IgD-negative memory B cell (primary cell): ENCODE results near the gene QSER1. TPM values are rescaled to one million over a fixed set of nuclear protein-coding genes. Genes with fewer than 3 reads are reported as not detected.

Source experiments
- H3K27ac Mint-ChIP-seq, 3 donors: one replicate each; pipeline ENCODE4 v1.8.0; 2020 to 2022; ENCODE audit warnings: mild to moderate bottlenecking in 3 of 3, mixed read lengths in 3 of 3, moderate library complexity in 1 of 3
- H3K27me3 Mint-ChIP-seq: one replicate; pipeline ENCODE4 v1.8.0; 2021; ENCODE audit warnings: mixed read lengths
- H3K36me3 Mint-ChIP-seq: one replicate; pipeline ENCODE4 v1.8.0; 2020; ENCODE audit warnings: mild to moderate bottlenecking, mixed read lengths
- H3K4me1 Mint-ChIP-seq, 3 donors: one replicate each; pipeline ENCODE4 v1.8.0; 2020 to 2022; ENCODE audit warnings: mixed read lengths in 3 of 3, mild to moderate bottlenecking in 1 of 3
- H3K4me3 Mint-ChIP-seq, 4 donors: one replicate each; pipeline ENCODE4 v1.8.0; 2020 to 2022; ENCODE audit warnings: mild to moderate bottlenecking in 4 of 4, mixed read lengths in 4 of 4, moderate library complexity in 3 of 4
- H3K9me3 Mint-ChIP-seq, 3 donors: one replicate each; pipeline ENCODE4 v1.8.0; 2020 to 2021; ENCODE audit warnings: mixed read lengths in 3 of 3, mild to moderate bottlenecking in 1 of 3
- polyA plus RNA-seq: library from polyadenylated mRNA; unstranded; fragments of 300-500 nt; fragmentation: Illumina TruSeq; gene quantifications from one replicate; pipeline ENCODE4 v1.2.3, GENCODE V29; 2021

Gene QSER1
- polyA plus RNA-seq, 1 donor from 2014 or later = 0.73 TPM

GRCh38 chr11:32897103-32897502, 4.5 kb downstream of the QSER1 start:
- Mint-ChIP-seq H3K27me3 (no peaks in the 10 kb centered on the region), H3K36me3 (no peaks in the 10 kb centered on the region), H3K27ac (no peak overlapping the region), H3K4me3 (peak overlapping the region in 1 of 4 donors; percentile 3), H3K9me3 (no peaks in the 10 kb centered on the region), H3K4me1 (peaks cover 21 to 44% (median 24%) of the 10 kb centered on the region in 3 donors)

DNA sequence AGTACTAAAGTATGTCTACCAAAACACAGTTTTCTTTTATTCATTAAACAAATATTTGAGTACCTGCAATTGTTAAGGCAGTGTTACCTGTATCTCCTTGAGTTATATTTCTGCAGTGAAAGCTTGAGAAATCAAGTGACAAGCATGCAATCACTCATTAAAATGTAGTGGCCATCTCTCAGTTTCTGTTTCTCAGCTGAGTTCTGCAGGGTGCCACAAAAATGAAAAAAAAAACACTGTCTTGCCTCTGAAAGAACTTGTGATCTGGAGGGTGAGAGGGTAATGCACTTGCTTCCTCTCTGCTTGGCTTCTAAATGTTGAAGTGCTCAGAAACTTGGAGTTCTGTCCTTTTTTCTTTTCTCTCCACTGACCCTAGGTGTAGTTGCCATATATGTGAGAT, 6.8 kb downstream of the QSER1 start:
- Mint-ChIP-seq H3K9me3 (no peaks in the 10 kb centered on the region), H3K4me3 (peak overlapping the region in 1 of 4 donors; percentile 64), H3K27me3 (no peaks in the 10 kb centered on the region), H3K27ac (peak overlapping the region in 1 of 3 donors; percentile 32), H3K36me3 (peaks cover 1% of the 10 kb centered on the region), H3K4me1 (peaks cover 20 to 38% (median 23%) of the 10 kb centered on the region in 3 donors)

DNA sequence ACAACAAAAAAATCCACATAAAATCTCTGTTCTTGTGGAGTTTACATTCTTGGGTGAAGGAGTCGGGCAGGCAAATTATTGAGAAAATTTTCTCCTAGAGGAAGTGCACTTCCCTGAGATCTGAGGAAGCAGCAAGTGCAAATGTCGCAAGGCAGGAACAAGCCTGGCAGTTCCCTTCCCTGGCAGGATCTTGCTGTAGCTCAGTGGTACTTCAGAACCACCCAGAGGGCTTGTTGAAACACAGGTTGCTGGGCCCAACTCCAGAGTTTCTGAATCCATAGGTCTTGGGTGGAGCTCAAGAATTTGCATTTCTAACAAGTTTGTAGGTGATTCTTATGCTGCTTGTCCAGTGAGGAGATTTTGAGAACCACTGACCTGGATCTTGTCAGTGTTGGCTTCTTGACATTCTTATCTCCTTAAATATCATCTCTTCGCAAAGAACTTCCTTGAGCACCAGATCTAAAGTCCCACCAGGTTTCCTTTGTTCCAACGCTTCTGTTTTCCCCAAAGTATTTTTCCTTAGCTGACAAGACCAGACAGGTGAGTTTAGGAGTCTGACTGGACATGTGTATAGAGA, 9.6 kb downstream of the QSER1 start:
- Mint-ChIP-seq H3K27ac (peak overlapping the region in 1 of 3 donors; percentile 27), H3K27me3 (no peaks in the 10 kb centered on the region), H3K9me3 (no peaks in the 10 kb centered on the region), H3K36me3 (peaks cover 1% of the 10 kb centered on the region), H3K4me1 (peaks cover 14 to 29% (median 17%) of the 10 kb centered on the region in 3 donors), H3K4me3 (no peak overlapping the region)

- no peaks in the 10 kb centered on the region for H3K27me3 Mint-ChIP-seq
- H3K27ac Mint-ChIP-seq = no peak overlapping the region
- no peaks in the 10 kb centered on the region for H3K9me3 Mint-ChIP-seq
- peaks cover 1% of the 10 kb centered on the region for H3K36me3 Mint-ChIP-seq
- no peak overlapping the region for H3K4me3 Mint-ChIP-seq
- H3K4me1 Mint-ChIP-seq = peaks cover 13 to 25% (median 15%) of the 10 kb centered on the region in 3 donors
Observed at GRCh38 chr11:32905028-32905667, 12.5 kb downstream of the QSER1 start.

DNA sequence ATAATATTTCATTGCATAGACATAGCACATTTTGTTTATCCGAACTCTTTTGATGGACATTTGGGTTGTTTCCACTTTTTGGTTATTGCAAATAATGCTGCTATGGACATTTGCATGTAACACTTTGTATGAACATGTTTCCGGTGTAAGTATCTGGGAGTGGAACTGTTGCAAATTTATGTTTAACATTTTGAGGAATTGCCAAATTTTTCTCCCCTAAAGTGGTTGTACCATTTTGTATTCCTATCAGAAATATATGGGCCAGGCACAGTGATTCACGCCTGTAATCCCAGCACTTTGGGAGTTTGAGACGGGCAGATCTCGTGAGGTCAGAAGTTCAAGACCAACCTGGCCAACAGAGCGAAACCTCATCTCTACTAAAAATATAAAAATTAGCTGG, 16.0 kb downstream of the QSER1 start:
- no peak overlapping the region for H3K4me3 Mint-ChIP-seq
- no peak overlapping the region for H3K27ac Mint-ChIP-seq
- peaks cover 3% of the 10 kb centered on the region for H3K36me3 Mint-ChIP-seq
- no peaks in the 10 kb centered on the region for H3K9me3 Mint-ChIP-seq
- no peaks in the 10 kb centered on the region for H3K27me3 Mint-ChIP-seq
- H3K4me1 Mint-ChIP-seq = peaks cover 6 to 24% (median 11%) of the 10 kb centered on the region in 3 donors

DNA sequence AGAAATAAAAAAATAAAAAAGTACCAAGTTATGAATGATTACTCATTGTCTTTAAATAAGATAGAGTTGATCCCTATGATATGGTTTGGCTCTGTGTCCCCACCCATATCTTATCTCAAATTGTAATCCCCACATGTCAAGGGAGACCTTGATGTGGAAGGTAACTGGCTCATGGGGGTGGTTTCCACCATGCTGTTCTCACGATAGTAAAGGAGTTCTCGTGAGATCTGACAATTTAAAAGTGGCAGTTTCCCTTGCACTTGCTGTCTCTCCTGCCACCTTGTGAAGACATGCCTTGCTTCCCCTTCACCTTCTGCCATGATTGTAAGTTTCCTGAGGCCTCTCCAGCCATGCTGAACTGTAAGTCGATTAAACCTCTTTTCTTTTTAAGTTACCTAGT, 18.8 kb downstream of the QSER1 start:
- H3K27ac Mint-ChIP-seq = no peak overlapping the region
- H3K4me1 Mint-ChIP-seq = peaks cover 8 to 24% (median 11%) of the 10 kb centered on the region in 3 donors
- H3K36me3 Mint-ChIP-seq = peaks cover 3% of the 10 kb centered on the region
- no peaks in the 10 kb centered on the region for H3K9me3 Mint-ChIP-seq
- no peaks in the 10 kb centered on the region for H3K27me3 Mint-ChIP-seq
- no peak overlapping the region for H3K4me3 Mint-ChIP-seq

DNA sequence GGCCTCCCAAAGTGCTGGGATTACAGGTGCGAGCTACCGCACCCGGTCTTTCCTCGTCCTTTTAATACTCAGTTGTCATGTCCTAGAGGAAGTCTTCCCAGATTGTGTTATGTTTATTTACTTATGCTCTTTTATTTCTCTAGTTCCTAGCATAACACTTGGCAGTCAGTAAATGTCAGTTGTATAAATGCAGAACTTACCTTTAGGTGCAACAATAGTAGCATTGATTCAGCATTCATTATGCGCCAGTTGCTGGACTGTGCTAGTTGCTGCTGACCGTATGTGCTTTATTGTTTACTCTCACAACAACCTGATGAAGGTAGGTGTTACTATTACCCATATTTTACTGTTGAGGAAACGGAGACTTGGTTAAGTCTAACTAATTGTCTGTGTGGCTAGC, 20.8 kb downstream of the QSER1 start:
- H3K9me3 Mint-ChIP-seq = no peaks in the 10 kb centered on the region
- H3K27me3 Mint-ChIP-seq = no peaks in the 10 kb centered on the region
- no peak overlapping the region for H3K27ac Mint-ChIP-seq
- no peak overlapping the region for H3K4me3 Mint-ChIP-seq
- H3K36me3 Mint-ChIP-seq = peaks cover 6% of the 10 kb centered on the region
- peaks cover 6 to 16% (median 10%) of the 10 kb centered on the region in 3 donors for H3K4me1 Mint-ChIP-seq

DNA sequence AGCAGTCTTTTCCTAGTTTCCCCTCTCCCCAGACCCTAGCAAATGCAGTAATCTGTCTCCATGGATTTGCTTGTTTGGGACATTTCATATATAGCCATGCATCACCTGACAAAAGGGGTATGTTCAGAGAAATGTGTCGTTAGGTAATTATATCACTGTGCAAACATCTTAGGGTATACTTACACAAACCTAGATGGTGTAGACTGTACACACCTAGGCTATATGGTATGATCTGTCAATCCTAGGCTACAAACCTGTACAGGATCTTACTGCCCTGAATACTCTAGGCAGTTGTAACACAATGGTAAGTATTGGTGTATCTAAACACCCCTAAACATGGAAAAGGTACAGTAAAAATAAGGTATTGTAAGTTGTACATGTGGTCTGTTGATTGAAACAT, 23.8 kb downstream of the QSER1 start:
- Mint-ChIP-seq H3K27ac (no peak overlapping the region), H3K27me3 (no peaks in the 10 kb centered on the region), H3K4me3 (no peak overlapping the region), H3K4me1 (peaks cover 4 to 9% (median 4%) of the 10 kb centered on the region in 3 donors), H3K36me3 (peaks cover 6% of the 10 kb centered on the region), H3K9me3 (no peaks in the 10 kb centered on the region)

DNA sequence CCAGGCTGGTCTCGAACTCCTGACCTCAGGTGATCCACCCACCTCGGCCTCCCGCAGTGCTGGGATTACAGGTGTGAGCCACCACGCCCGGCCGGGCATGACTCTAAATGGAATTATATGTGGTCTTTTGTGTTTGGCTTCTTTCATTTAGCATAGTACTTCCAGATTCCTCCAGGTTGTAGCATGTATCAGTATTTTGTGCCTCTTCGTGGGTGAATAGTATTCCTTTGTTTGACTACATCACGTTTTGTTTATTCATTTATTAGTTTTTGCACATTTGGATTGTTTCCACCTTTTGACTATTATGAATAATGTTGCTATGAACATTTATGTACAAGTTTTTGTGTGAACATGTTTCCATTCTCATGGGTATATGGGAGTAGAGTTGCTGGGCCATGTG, 24.4 kb downstream of the QSER1 start:
- peaks cover 6% of the 10 kb centered on the region for H3K36me3 Mint-ChIP-seq
- H3K4me3 Mint-ChIP-seq = no peak overlapping the region
- peaks cover 4 to 9% (median 4%) of the 10 kb centered on the region in 3 donors for H3K4me1 Mint-ChIP-seq
- no peak overlapping the region for H3K27ac Mint-ChIP-seq
- H3K27me3 Mint-ChIP-seq = no peaks in the 10 kb centered on the region
- no peaks in the 10 kb centered on the region for H3K9me3 Mint-ChIP-seq

DNA sequence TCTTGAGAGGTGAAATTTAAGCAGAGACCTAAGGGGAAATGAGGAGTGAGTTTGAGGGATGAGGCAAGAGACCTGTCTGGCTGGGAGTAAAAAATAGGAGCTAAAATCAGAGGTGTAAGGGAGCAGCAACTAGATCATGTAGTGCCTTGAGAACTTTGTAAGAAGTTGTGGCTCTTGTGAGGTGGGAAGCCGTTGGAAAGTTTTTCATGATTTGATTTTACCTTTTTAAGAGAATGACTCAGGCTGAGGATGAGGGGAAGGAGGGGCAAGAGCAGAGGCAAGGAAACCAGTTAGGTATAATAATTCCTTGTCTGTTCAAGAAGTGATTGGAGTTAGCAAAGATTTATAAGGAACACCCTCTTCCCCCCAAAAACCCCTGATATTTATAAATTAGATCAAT, 25.8 kb downstream of the QSER1 start:
- Mint-ChIP-seq H3K4me3 (no peak overlapping the region), H3K4me1 (peaks cover 5 to 9% (median 5%) of the 10 kb centered on the region in 3 donors), H3K27me3 (no peaks in the 10 kb centered on the region), H3K36me3 (peaks cover 4% of the 10 kb centered on the region), H3K27ac (no peak overlapping the region), H3K9me3 (no peaks in the 10 kb centered on the region)

- peaks cover 2% of the 10 kb centered on the region for H3K36me3 Mint-ChIP-seq
- peaks cover 5 to 9% (median 5%) of the 10 kb centered on the region in 3 donors for H3K4me1 Mint-ChIP-seq
Observed at GRCh38 chr11:32919338-32919737, 26.7 kb downstream of the QSER1 start.

DNA sequence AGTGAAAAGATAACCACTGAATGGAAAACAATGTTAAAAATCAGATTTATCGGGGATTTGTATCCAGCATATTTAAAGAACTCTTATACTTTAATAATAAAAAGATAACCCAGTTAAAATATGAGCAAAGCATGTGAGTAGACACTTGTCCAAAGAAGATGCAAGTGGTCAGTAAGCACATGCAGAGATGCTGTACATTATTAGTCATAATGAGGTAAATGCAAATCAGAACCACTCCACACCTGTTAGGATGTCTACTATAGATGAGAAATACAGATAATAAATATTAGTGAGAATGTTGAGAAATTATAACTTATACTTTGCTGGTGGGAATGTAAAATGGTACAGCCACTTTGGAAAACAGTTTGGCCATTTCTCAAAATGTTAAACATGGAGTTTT, 28.0 kb downstream of the QSER1 start:
- no peak overlapping the region for H3K27ac Mint-ChIP-seq
- H3K27me3 Mint-ChIP-seq = no peaks in the 10 kb centered on the region
- H3K9me3 Mint-ChIP-seq = no peaks in the 10 kb centered on the region
- no peak overlapping the region for H3K4me3 Mint-ChIP-seq
- peaks cover 5 to 13% (median 5%) of the 10 kb centered on the region in 3 donors for H3K4me1 Mint-ChIP-seq
- peaks cover 2% of the 10 kb centered on the region for H3K36me3 Mint-ChIP-seq

More at GRCh38 chr11:32919338-32919737, 26.7 kb downstream of the QSER1 start:
- no peak overlapping the region for H3K4me3 Mint-ChIP-seq
- no peaks in the 10 kb centered on the region for H3K27me3 Mint-ChIP-seq
- no peaks in the 10 kb centered on the region for H3K9me3 Mint-ChIP-seq
- H3K27ac Mint-ChIP-seq = no peak overlapping the region

- H3K27me3 Mint-ChIP-seq = no peaks in the 10 kb centered on the region
- peaks cover 2% of the 10 kb centered on the region for H3K36me3 Mint-ChIP-seq
- H3K9me3 Mint-ChIP-seq = no peaks in the 10 kb centered on the region
- H3K27ac Mint-ChIP-seq = peak overlapping the region in 1 of 3 donors; percentile 45
- H3K4me3 Mint-ChIP-seq = no peak overlapping the region
- peaks cover 4 to 13% (median 5%) of the 10 kb centered on the region in 3 donors for H3K4me1 Mint-ChIP-seq
Observed at GRCh38 chr11:32921204-32921603, 28.6 kb downstream of the QSER1 start.

GRCh38 chr11:32931606-32932005, 39.0 kb downstream of the QSER1 start:
- Mint-ChIP-seq H3K9me3 (no peaks in the 10 kb centered on the region), H3K36me3 (peaks cover 20% of the 10 kb centered on the region), H3K4me3 (no peak overlapping the region), H3K27ac (no peak overlapping the region), H3K27me3 (no peaks in the 10 kb centered on the region), H3K4me1 (no peaks in the 10 kb centered on the region)

- Mint-ChIP-seq H3K9me3 (no peaks in the 10 kb centered on the region), H3K4me3 (peak overlapping the region in 1 of 4 donors; percentile 11), H3K27ac (no peak overlapping the region)
Observed at GRCh38 chr11:32932196-32932595, 39.6 kb downstream of the QSER1 start.

More at GRCh38 chr11:32932196-32932595, 39.6 kb downstream of the QSER1 start:
- H3K4me1 Mint-ChIP-seq = no peaks in the 10 kb centered on the region
- H3K36me3 Mint-ChIP-seq = peaks cover 20% of the 10 kb centered on the region
- no peaks in the 10 kb centered on the region for H3K27me3 Mint-ChIP-seq
